NCI-H1436 (cell line): ENCODE data around the gene SSRP1.

ENCODE experiments used
- DNase-seq: peaks from one replicate; lab custom pipeline; 2025; lab: John Stamatoyannopoulos, UW

The SSRP1 gene

GRCh38 chr11:57359396-57359795, 23.7 kb upstream of the SSRP1 start:
- no peak for DNase-seq

DNA sequence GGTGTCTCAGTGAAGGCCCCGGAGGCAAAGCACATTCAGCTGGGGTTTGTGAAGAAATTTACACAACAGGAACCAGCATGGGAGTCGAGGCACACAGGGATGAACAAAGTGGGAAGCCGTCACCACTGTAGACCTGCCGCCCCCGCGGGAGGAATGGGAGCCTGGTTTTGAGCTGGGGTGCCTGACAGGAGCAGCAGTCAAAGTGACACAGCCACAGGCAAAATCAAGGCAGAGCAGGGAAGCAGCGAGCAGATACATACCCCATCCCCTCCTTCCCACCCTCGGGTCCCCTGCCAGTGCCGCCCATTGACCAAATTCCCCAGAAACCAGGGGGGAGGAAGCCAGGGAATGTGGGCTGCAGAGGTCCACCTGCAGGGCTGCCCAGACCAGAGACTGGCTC, 23.3 kb upstream of the SSRP1 start:
- DNase-seq, result no peak

DNA sequence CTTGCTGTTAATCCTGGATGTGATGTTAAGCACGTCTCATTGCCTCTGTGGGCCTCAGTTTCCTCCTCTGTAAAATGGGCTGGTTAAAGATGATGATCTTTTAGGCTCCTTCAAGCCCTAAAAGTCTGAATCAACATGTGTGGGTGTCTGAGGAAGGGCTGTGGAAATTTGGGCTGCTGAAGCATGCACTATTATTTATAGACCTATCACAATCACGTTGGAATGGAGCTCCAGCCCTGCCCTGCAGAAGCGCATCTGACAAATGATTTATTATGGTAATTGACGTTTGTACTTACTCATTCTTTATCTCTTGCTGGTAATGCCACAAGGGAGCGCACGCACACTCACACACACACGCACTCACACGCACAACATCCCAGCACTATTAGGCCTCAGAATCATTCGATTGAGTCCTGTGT, 22.9 kb upstream of the SSRP1 start:
- DNase-seq, result no peak

DNA sequence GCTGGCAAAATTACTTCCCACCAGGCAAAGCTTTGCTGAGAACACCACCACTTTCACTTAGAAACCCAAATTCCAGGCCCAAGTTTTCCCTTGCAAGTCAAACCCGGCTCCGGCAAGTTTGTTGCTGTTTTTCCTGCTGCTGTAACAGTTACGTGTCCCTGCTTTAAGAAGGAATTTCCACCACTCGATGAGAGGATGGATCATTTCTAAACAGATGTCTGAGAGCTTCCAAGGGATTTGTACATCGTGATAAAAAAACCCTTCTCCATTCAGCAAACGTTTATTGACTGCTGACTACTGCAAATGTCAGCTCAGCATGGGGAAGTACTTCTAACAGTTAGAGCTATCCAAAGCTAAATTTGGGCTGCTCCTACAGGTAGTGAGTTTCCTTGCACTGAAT, 22.2 kb upstream of the SSRP1 start:
- no peak for DNase-seq

- DNase-seq, result no peak
Observed at GRCh38 chr11:57357310-57357709, 21.6 kb upstream of the SSRP1 start.

GRCh38 chr11:57356268-57356667, 20.6 kb upstream of the SSRP1 start:
- DNase-seq, result no peak

DNA sequence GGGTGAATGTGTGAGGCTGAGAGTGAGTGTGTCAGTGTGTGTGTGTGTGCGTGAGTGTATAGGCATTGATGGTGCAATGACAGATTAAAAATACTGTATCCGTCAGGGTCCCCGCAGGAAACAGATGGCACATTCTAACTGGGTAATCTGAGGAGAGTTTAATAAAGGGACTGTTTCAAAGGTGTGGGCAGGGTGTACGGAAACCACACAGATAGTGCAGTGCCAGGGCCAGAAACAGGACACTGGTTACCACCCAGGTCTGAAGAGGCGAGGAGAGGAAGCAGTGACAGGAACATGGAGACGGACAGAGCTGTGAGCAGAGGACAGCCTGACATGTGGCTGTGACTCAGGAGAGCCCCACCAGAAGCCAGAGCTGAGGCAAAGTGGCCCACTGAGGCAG, 19.0 kb upstream of the SSRP1 start:
- DNase-seq, result no peak

GRCh38 chr11:57353852-57354251, 18.2 kb upstream of the SSRP1 start:
- DNase-seq, result no peak

- DNase-seq, result no peak
Observed at GRCh38 chr11:57353446-57353845, 17.8 kb upstream of the SSRP1 start.

GRCh38 chr11:57353036-57353435, 17.3 kb upstream of the SSRP1 start:
- DNase-seq, result no peak

GRCh38 chr11:57349491-57350274, 14.0 kb upstream of the SSRP1 start:
- no peak for DNase-seq

- no peak for DNase-seq
Observed at GRCh38 chr11:57348636-57349313, 13.1 kb upstream of the SSRP1 start.

- no peak for DNase-seq
Observed at GRCh38 chr11:57348052-57348451, 12.4 kb upstream of the SSRP1 start.

GRCh38 chr11:57347336-57347735, 11.6 kb upstream of the SSRP1 start:
- no peak for DNase-seq

DNA sequence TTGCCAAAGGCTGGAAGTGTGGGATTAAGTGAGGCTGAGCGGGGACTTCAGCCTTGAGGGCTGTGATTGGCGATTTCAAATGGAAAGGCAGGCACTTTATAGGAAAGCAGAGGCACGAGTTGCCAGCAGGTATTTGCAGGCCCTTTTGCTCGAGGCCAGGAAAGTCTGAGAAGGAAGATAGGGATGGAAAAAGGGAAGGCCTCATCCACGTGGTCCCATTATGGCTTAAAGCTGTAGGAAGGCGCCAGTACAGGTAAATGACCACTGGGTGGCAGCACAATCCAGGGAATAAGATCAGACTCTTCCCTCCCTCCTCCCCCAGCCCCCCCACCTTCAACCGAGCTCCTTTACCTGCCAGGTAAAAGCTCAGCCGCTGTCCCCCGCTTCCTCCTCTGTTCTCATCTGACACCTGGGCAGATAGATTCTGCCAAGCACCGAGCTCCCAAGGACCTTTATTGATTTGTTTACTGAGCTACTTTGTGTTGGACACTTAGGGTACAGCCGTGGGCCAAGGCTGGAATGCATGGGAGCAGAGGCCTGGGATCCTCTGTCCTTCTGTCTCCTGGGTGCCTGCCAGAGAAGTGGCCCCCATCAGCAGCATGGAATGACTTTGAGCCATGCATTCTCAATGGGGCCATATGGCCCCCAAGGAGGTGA, 10.0 kb upstream of the SSRP1 start:
- DNase-seq, result peak; percentile 57

DNA sequence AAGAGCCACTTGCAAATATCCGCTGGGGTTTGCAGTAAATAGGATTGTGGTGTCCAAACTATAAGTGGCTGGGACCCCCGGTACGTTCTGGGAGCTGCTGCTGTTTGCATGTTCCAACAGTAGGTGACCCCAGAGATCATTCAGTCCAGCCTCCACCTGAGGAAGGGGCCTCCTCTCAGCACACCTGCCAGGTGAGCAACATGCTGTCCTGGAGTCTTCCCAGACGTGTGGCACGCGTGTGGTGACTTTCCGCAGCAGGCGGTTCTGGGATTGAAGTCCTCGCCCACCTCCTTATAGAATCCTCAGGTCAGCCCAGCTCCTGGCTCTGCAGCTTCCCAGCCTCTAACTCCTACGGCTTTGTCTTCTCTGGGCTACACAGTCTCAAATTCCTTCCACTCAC, 9.1 kb upstream of the SSRP1 start:
- no peak for DNase-seq

DNA sequence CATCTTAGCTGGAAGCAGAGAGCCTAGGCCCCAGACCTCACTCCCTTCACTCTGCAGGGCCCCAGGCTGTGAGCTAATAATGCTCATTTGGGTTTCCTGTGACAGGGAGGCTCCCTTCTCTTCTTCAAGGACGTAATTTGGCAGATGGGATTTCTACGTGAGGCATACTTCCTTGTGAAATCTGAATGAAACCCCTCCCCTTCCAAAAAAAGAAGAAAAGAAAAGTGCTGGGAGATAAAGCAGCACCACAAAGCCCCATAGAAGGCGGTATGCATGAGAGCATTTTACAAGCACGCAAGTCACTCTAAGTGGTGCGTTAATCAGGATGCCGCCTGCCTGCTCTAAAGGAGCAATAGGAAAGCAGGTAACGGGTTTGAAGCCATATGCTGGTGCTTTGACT, 8.1 kb upstream of the SSRP1 start:
- DNase-seq, result no peak

DNA sequence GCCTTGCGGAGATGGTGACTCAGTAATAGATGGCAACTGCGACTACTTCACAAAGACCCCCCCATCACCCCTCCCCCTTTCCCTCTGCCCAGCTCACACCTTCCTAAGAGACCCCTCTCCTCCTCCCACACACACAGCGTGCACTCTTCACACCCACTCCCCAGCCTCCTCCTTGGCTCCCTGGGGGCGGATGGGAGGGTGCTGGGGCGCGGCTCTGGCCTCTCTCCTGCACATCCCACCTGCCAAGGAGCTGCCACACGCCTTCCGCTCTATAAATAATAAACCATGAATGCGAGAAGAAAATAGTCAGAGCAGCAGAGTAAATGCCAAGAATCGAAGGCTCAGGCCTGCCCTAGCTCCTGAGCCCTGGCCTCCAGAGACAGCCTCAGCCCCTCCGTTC, 7.0 kb upstream of the SSRP1 start:
- no peak for DNase-seq

- no peak for DNase-seq
Observed at GRCh38 chr11:57341250-57341808, 5.6 kb upstream of the SSRP1 start.

GRCh38 chr11:57340039-57340615, 4.4 kb upstream of the SSRP1 start:
- peak; percentile 75 for DNase-seq

DNA sequence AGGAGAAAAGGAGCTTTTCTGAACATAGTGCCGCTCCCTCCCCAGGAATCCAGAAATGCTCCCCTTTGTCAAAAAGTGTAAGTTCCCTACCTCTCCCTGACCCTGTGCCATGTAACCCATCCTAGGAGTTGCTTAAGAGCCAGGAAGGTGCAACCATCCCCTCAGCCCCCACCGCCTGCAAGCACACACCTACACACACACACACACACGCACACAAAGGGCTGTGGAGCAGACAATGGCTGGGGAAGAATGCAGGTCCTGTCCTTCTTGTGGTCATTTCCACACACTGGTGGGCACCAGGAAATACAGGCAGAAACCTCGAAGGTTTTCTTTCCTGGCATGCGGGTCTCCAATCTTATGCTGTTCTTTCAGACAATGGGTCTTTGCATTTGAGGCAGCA, 3.6 kb upstream of the SSRP1 start:
- no peak for DNase-seq

DNA sequence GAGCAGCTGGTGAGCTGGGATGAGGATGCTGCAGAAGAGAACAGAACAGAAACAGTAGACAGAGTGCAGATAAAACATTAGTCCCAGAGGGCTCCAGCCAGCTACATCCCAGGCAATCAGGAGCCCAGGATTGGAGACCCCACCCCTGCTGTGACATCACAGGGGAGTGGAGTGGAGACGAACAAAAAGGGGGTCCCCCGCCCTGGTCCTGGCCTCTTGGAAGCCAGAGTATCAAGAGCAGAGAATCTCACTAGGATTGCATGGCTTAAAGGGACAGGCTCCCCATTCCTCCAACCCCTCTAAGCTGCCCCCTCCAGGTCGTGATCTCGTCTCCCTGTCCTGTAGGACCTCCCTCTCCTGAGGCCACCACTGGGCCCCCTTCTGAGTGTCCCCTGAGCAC, 2.5 kb upstream of the SSRP1 start, which contains the start of gene P2RX3:
TSS of gene P2RX3 (plus strand) at position 211 of the 400 bp plus-strand sequence. CDS start 199 bp downstream, outside the sequence.
- DNase-seq, result no peak
